Globus pallidus (tissue), 1 donor: ENCODE results near the gene SGMS1.
A peak's percentile ranks its signal among the peaks of the same experiment; 100 is the strongest.
"Not testable (repeated sequence)": the region's sequence is repeated elsewhere in the genome, so short reads cannot be mapped to it uniquely, and the experiment has no call there.

Experiments
- DNase-seq: peaks from one replicate; pipeline ENCODE4 v3.0.0-alpha.2; 2015; ENCODE audit warnings: low spot score

SGMS1 gene

DNA sequence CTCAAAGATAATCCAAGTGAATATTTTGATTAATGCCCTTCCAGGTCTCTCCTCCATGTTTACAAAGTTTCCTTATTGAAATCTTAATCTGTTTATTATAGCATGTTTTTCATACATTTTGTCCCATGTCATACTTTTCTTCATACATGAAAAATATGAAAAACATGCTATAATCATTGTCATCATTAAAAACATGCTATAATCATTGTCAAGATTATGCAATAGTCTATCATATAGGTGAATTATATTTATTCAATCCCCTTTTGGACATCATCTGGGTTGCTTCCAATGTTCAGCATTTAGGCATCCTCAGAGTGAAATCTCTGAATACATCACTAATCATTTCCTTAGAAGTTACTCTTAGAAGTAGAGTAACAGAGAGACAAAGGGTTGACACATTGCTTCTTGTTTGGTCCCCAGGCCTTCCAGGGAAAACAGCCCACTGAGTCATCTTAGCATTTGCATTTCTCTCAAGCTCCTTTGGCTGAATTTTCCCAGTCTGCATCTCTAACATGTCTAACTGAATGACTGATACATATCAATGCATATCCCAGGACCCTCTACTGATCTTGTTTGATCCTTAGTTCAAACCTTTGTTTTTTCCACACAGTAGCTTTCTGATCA is 87.0 kb downstream of the SGMS1 start:
- no peak for DNase-seq

DNA sequence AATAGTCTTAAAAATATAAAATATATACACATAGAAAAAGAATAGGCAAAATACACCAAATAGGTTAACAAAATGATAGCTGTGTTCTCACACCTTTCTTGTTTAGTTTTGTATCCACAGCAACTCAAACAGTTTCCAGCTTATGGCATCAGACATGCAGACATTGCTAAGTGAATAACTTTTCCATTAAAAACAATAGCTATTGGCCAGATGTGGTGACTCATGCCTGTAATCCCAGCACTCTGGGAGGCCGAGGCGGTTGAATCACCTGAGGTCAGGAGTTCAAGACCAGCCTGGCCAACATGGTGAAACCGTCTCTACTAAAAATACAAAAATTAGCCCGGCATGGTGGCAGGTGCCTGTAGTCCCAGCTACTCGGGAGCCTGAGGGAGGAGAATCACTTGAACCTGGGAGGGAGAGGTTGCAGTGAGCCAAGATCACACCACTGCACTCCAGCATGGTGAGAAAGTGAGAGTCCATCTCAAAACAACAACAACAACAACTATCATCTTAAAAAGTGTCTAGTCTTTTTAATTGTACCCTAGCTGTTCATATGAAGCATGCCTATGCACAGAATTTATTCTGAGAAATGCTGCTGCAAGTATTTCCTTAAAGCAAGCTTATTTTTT is 88.9 kb downstream of the SGMS1 start:
- not testable (repeated sequence) for DNase-seq

- no peak for DNase-seq
Observed at GRCh38 chr10:50533296-50533695, 90.5 kb downstream of the SGMS1 start.

DNA sequence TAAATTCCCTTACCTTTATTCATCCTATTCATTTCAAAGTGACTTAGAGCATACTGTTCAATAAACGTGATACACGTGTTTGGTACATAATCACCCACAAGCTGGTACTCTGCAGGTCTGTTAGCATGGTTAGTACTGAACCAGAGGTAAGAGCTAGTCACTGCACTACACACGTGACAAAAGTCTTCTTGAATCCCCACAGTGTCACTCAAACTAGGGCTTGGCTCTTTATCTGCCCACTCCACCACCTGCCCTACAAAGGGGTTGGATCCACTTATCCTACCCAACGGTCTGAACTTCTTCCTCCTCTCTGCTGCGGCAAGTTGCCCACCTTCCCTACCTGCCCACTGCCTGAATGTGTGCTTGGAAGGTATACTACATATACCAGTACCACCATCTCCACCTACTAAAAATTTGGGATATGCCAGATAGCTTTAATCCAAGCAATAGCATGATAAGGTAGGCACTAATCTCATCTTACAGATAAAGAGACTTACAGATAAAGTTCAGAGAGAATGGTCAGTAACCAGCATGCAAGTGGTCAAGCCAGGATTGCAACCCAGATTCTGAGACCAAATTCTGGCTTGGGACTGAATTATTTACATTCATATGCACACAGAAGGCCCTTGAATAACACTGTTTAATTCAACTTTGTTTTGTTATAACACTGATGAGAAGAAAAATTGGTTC is 92.2 kb downstream of the SGMS1 start:
- DNase-seq, result no peak

DNA sequence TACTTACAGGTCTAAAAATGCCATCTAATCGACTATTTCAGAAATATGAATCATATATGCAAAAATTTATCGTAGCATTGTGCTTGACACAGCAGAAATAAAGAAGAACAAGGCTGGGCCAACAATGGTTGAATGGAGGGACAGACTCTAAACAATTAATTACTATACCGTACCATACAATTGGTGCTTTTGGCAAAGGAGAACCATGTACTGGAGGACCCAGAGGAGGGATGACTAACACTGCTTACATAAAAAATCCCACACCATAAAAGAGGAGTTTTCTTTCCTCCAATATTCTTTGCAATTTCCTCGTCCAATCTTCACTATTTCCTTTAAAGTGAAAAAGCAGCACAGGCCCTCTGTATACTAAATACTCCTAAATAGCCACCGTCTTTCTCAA is 94.1 kb downstream of the SGMS1 start:
- no peak for DNase-seq

DNA sequence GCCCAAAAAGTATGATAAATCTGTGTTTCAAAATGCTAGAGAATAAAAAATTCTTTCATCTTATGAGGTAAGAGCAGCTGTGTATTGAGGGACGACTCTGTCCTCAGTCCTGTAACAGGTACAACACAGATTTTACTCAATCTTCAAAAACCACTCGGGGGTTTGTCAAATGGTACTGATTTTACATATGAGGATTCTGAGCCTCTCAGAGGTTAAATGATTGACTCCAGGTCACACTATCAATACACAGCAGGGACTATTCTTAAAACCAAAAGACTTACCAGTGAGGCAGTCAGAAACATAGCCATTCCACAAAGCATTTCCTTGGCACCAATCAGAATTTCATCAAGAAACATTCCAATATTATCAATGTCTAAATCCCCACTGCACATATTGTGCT is 95.5 kb downstream of the SGMS1 start:
- DNase-seq, result no peak

DNA sequence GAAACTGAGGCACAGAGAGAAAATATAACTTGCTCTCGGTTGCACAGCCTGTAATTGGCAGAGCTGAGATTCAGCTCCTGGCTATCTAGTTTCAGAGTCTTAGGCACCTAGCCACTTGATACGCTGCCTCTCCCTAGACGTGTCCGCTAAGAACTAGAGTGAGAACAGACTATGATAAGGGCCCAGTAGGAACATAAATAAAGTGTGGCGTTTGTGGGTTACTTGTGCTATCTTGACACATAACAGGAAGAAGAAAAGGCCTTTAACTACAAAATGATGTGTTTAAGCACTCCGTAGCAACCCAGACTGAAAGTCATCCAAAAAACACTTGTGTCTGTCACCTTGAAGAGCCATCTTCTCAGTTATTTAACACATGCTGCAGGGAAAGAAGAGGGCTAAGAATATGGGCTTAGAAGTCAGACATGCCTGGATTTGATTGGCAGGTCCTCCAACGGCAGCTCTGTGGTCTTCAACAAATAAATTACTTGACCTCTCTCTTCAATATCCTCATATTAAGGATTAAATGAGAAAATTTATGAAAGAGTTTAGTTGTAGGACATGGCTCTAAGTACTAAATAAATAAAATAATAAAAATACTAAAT is 96.2 kb downstream of the SGMS1 start:
- DNase-seq, result no peak

DNA sequence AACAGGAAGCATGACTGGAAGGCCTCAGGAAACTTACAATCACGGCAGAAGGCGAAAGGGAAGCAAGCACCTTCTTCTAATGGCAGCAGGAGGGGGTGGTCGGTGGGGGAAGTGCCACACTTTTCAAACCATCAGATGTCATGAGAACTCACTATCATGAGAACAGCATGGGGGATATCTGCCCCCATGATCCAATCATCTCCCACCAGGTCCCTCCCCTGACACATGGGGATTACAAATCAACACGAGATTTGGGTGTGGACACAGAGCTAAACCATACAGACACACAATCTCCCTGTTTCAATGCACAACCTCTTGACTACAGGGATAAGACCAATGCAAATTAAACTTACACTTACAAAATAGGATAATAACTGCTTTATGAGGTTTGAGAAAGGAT is 97.6 kb downstream of the SGMS1 start:
- no peak for DNase-seq

- no peak for DNase-seq
Observed at GRCh38 chr10:50523357-50523756, 100.4 kb downstream of the SGMS1 start.

- no peak for DNase-seq
Observed at GRCh38 chr10:50522908-50523307, 100.8 kb downstream of the SGMS1 start.

DNA sequence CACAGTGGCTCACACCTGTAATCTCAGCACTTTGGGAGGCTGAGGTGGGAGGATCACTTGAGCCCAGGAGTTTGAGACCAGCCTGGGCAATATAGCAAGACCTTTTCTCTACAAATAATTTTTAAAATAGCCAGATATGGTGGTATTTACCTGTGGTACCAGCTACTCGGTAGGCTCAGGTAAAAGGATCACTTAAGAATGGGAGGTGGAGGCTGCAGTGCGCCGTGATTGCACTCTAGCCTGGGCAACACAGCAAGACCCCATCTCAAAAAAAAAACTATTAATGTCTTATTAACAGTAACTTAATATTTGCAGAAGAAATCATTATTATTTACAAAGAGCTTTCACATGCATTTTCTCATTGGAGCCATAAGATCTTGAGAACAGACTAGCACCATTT is 103.6 kb downstream of the SGMS1 start:
- no peak for DNase-seq

GRCh38 chr10:50517626-50518025 is 106.1 kb downstream of the SGMS1 start:
- no peak for DNase-seq

- DNase-seq, result no peak
Observed at GRCh38 chr10:50516171-50516570, 107.6 kb downstream of the SGMS1 start.

GRCh38 chr10:50515420-50515819 is 108.3 kb downstream of the SGMS1 start:
- DNase-seq, result no peak

DNA sequence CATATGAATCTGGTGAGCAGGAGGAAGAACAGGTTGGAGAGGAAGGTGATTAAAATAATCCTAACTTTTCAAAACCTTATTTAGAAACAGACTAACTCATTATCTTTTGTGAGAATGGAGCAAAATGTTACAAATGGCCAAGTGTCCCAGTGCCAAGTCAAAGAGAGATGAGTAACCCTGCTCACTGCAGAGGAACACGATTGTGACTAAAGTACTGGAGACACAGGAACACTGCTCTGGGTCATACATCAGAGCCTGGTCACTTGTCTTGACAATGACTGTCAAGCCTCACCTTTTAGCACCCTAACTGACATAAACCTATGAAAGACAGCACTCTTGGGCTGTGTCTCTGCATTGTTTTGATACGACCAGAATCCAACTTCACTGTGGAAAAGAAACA is 108.8 kb downstream of the SGMS1 start:
- DNase-seq, result no peak

DNA sequence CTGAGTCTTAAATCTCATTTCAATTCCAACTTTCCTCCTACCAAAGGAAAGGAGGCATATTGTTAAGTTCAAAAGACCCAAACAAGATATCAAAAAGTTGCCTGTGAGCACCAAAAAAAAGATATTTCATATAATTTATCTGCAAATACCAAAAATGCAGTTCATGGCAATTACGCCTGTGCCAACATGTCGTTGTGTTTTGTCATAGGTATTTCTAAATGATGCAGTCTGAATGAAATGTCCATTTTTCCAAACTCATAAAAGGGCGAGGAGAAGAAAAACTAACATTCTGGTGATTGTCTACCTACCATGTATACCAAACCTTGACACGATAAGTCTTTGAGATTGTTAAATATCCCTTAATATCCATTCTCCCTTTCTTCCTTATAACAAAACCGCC is 109.8 kb downstream of the SGMS1 start:
- no peak for DNase-seq

DNA sequence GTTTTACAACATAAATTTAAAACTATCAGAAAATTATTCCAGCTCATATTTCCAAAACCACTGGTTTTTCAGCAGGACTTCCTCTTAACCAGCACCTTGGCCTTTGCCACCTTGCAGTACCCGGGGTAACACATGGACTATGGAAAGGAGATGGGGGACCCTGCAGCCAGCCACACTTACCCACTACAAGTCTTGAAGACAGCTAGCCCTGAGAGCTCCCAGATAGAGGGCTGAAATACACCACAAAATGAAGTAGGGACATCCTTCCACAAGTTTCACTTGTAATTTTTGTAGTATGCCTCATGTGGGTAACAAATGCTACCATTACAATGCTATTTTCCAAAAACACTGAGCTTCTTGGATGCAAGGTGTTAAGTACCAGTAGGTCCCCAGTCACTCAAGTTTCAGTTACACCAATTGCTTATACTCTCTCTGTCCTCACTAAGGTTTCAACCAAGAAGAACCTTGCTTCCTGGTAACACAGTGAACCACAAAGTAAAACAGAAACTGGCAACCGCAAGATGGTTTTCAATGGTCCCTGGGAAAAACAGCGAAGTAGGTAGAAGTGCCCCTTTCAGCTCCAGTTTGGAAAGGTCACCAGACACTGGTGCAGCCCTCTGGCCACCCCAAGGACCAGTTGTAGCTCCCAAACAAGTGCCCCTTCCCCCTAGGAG is 110.9 kb downstream of the SGMS1 start:
- no peak for DNase-seq

- no peak for DNase-seq
Observed at GRCh38 chr10:50512214-50512595, 111.6 kb downstream of the SGMS1 start.

DNA sequence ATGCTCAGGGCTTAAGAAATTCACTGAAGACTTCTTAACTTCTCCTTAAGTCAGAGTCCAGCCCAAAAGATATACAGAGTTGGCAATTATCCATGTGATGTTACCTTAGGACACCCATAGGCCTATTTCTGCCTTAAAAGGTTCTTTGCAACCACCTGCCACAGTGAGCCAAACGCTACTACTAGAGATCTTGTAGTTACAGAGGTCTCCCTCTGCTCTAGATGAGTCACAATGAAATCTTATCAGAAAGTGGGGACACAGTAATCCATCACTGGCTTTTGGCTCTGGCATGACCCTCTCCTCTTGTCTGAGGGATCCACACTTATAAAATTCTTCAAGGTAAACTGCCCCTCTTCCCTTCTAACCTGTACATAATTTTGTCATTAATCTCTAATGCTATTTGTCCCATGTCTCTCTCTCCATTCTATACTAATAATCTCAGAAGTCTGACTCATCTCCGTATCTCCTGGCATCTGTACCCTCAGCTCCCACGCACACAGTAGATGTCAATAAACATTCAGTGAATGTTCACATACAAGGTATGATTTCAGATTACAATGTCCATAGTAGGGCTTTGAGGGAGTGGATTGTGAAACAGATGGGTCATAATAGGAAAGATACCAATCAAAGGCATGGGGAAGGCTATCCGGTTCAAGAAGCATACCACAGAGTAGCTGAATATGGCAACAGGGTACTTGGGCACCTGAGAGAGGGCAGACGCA is 112.1 kb downstream of the SGMS1 start:
- no peak for DNase-seq

DNA sequence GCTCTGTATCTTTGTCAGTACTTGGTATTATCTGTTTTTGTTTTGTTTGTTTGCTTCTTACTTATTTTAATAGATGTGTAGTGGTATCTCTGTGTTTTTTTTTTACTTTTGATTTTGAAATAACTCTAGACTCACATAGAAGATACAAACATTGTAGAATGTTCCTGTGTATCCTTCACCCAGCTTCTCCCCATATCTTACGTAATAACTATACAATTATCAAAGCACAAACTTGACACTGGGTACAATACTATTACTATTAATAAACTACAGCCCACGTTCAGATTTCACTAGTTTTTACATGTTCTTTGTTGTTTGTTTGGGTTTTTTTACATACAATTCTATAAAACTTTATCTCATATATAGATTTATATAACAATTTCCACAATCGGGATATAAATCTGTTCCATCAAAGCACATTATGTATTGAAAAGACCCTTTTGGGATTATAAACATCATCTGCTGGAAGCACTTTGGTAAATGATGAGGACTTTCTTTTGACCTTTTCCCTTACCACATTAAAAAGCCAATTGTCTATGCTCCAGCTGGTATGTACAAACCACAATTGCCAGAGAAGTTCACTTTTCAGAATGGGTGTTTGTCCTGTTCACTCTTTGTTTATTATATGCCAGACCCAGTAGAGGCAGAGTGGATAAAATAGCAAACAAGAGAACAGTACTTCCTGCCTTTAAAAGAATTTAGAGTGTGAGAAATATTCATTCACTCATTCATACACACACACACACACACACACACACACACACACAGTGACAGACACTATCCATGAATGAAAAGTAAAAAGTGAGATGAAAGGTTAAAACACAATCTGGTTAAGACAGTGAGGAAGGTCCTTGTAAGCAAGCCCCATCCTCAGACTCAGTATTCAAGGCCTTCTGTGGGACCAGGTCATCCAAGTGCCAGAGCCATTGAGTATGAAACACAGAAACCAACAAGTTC is 113.0 kb downstream of the SGMS1 start:
- DNase-seq, result peak; percentile 84
